ENCODE measurements around the gene B4GAT1. TPM values are rescaled to one million over a fixed set of nuclear protein-coding genes. Genes with fewer than 3 reads are reported as not detected.
A peak's percentile ranks its signal among the peaks of the same experiment; 100 is the strongest.

The B4GAT1 gene
- total and polyA plus RNA-seq, 2 donors (not counting 1 experiment from before 2014, with no cell fraction given): 1.4 to 5.2 TPM

DNA sequence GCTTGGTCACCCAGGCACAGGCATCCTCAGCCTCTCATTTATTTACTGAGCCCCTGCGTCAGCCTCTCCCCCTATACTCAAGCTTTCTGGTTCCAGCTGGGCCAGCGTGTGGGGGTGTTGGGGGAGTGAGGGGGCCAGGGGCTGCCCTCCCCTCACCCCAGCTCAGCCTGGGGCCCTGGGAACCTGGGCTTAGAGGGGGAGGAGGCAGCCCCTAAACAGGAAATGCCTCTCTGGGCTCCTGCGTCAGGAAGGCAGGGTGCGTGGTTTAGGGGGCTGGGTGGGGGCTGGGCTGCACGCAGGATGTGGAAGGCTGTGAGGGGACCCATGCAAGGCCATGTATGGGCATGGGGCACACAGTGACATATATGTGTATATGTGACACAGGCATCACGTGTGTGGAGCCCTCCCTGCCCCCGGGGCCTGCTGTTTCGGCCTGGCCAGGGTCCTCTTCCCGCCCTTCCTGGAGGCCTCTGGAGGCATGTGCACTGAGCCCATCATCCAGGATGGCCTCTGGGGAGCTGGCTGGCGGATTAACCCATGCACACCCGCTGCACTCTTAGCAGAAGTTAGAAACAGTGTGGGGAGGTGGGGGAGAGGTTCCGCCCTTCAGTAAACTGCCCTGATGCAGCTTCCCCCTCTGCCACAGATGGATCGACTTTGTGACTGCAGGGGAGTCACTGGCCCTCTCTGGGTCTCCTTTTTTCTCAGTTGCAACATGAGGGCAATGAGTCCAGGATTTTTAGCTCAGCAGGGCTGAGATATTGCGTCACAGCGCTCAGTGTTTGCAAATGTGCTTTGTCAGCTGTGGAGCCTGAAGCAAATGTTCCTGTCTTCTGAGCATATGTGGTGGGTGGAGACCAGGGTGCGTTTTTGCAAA is 29.5 kb downstream of the B4GAT1 start:
- peak overlapping the region; percentile 50 for H2AFZ ChIP-seq (ENCODE audit: insufficient read depth, low read depth, low read length, poor library complexity, severe bottlenecking)
- H3K27ac ChIP-seq (ENCODE audit: low read length in 2 of 2): peak overlapping the region; percentile 76 to 95
- H3K27ac Mint-ChIP-seq: peak overlapping the region; percentile 98
- peak overlapping the region in 4 of 5 experiments; percentile 6 to 51 (median 20) for H3K4me3 ChIP-seq (ENCODE audit: control extremely low read depth in 1 of 5, extremely low read depth in 1 of 5, insufficient read depth in 1 of 5, low read depth in 2 of 5, low read length in 4 of 5)
- peak overlapping the region; percentile 47 for H3K9ac ChIP-seq (ENCODE audit: low read length)
- WGBS (ENCODE audit: insufficient coverage): 7% methylated on average over 14 of the region's 16 CpGs
- no peak for TF ChIP-seq EZH2 (IDR thresholded peaks at IDR 0.05; ENCODE audit: borderline replicate concordance, insufficient read depth, low read depth, low read length, poor library complexity, severe bottlenecking)
- TF ChIP-seq, protein P1, sequence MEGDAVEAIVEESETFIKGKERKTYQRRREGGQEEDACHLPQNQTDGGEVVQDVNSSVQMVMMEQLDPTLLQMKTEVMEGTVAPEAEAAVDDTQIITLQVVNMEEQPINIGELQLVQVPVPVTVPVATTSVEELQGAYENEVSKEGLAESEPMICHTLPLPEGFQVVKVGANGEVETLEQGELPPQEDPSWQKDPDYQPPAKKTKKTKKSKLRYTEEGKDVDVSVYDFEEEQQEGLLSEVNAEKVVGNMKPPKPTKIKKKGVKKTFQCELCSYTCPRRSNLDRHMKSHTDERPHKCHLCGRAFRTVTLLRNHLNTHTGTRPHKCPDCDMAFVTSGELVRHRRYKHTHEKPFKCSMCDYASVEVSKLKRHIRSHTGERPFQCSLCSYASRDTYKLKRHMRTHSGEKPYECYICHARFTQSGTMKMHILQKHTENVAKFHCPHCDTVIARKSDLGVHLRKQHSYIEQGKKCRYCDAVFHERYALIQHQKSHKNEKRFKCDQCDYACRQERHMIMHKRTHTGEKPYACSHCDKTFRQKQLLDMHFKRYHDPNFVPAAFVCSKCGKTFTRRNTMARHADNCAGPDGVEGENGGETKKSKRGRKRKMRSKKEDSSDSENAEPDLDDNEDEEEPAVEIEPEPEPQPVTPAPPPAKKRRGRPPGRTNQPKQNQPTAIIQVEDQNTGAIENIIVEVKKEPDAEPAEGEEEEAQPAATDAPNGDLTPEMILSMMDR (IDR thresholded peaks at IDR 0.05): no peak
- no peaks in the 10 kb centered on the region for H3K9me3 ChIP-seq (ENCODE audit: control extremely low read depth in 1 of 3, control insufficient read depth in 2 of 3, insufficient read depth in 1 of 3, low read length in 2 of 3)
- H3K36me3 ChIP-seq (replicated peaks in 1 of 2; ENCODE audit: control extremely low read depth in 1 of 2, control insufficient read depth in 1 of 2, extremely low read depth in 1 of 2, insufficient read depth in 2 of 2, low read length in 1 of 2): no peaks in the 10 kb centered on the region
- peak; percentile 74 for ATAC-seq (ENCODE audit: low read depth)
- peaks cover 34 to 37% of the 10 kb centered on the region in 2 donors for H3K4me1 ChIP-seq (ENCODE audit: control insufficient read depth in 2 of 2, insufficient read depth in 2 of 2, low read length in 2 of 2)
- intact Hi-C loops (cut with micrococcal nuclease): loop anchor here (1.0 kb wide), 1 partner anchor 10 kb away; no protein-coding TSS in a partner anchor
- H3K27me3 Mint-ChIP-seq: no peaks in the 10 kb centered on the region
- peak; percentile 89 for DNase-seq
- H3K4me1 Mint-ChIP-seq: peaks cover 42% of the 10 kb centered on the region
- no peaks in the 10 kb centered on the region for H3K79me2 ChIP-seq (ENCODE audit: control insufficient read depth, insufficient read depth, low read length)
- H3K4me2 ChIP-seq (replicated peaks; ENCODE audit: low read depth, low read length, poor library complexity, severe bottlenecking): peak overlapping the region; percentile 77
- CTCF ChIA-PET: interaction anchor here (0.6 to 2.0 kb wide), 7 partner anchors 9 to 29 kb away, joined by 3 to 6 read pairs (median 4); partner anchors contain the start of gene YIF1A
- no peaks in the 10 kb centered on the region for H3K27me3 ChIP-seq (replicated peaks in 1 of 4; ENCODE audit: control extremely low read depth in 1 of 4, control insufficient read depth in 3 of 4, insufficient read depth in 4 of 4, low read length in 3 of 4)
- no peaks in the 10 kb centered on the region for H4K20me1 ChIP-seq (ENCODE audit: control insufficient read depth, insufficient read depth, low read length, poor library complexity, severe bottlenecking)
- H3K9me3 Mint-ChIP-seq (ENCODE audit: insufficient read depth): no peaks in the 10 kb centered on the region
- POLR2A ChIA-PET: interaction anchor here (1.1 to 1.4 kb wide), 3 partner anchors 30 to 54 kb away, joined by 3 to 6 read pairs (median 5); partner anchors contain the start of genes RAB1B and SLC29A2
- peak overlapping the region; percentile 91 for H3K4me3 Mint-ChIP-seq
